SK-N-SH (cell line): ENCODE measurements around the gene SIGLEC15. TPM values are rescaled to one million over a fixed set of nuclear protein-coding genes. Genes with fewer than 3 reads are reported as not detected.

ENCODE experiments used
- CTCF ChIA-PET: fragments of 300-600, 350-600 bp; formaldehyde crosslinking; extraction: SDS; loops from one replicate; lab custom pipeline; 2021; lab: Yijun Ruan, JAX
- POLR2A ChIA-PET: fragments of 350-600 bp; sonication (Branson Sonifier 250); formaldehyde crosslinking; extraction: SDS; loops from one replicate; lab custom pipeline; 2020; ENCODE audit warnings: antibody characterized with exemption, inconsistent platforms; lab: Yijun Ruan, JAX
- DNase-seq: peaks from one replicate; pipeline ENCODE4 v3.0.0; 2012
- H2AFZ ChIP-seq: fragments of 200-600 bp; sonication (generic); 2 replicates; pipeline ENCODE4 v1.8.1; 2016; ENCODE audit warnings: antibody characterized with exemption, mild to moderate bottlenecking, low read depth
- H3F3A ChIP-seq: fragments of 200-600 bp; sonication (generic); replicated peaks from 2 replicates; pipeline ENCODE3; 2016; ENCODE audit warnings: antibody characterized with exemption, mild to moderate bottlenecking; ENCODE audit not compliant: insufficient read depth
- H3K27ac ChIP-seq, 2 experiments: fragments of 200-500 bp in 1 of 2; fragments of 200-600 bp in 1 of 2; sonication (Bioruptor generic) in 1 of 2; sonication (generic), shearing (Covaris generic) in 1 of 2; 2 replicates each; pipeline versions ENCODE4 v1.5.1 to v1.6.1; 2014 to 2016; ENCODE audit warnings: low read depth in 2 of 2, inconsistent platforms in 1 of 2, low read length in 1 of 2, mild to moderate bottlenecking in 1 of 2, mixed read lengths in 1 of 2
- H3K27me3 ChIP-seq: fragments of 200-600 bp; sonication (generic), shearing (Covaris generic); 2 replicates; pipeline ENCODE4 v1.6.1; 2016; ENCODE audit warnings: mixed run types; ENCODE audit not compliant: insufficient read depth
- H3K36me3 ChIP-seq, 2 experiments: fragments of 200-500 bp in 1 of 2; fragments of 200-600 bp in 1 of 2; sonication (Bioruptor generic) in 1 of 2; sonication (generic) in 1 of 2; replicated peaks in 1 of 2; 2 replicates each; pipeline versions ENCODE3 to v1.5.1; 2014 to 2016; ENCODE audit warnings: low read length in 1 of 2, mild to moderate bottlenecking in 1 of 2; ENCODE audit not compliant: insufficient read depth in 2 of 2, control insufficient read depth in 1 of 2
- H3K4me1 ChIP-seq, 2 experiments: fragments of 200-500 bp in 1 of 2; fragments of 200-600 bp in 1 of 2; sonication (Bioruptor generic) in 1 of 2; sonication (generic), shearing (Covaris generic) in 1 of 2; 2 replicates each; pipeline versions ENCODE4 v1.5.1 to v1.6.1; 2014 to 2016; ENCODE audit warnings: low read depth in 1 of 2, low read length in 1 of 2, mixed run types in 1 of 2; ENCODE audit not compliant: insufficient read depth in 2 of 2, control insufficient read depth in 1 of 2
- H3K4me2 ChIP-seq: fragments of 200-600 bp; sonication (generic), shearing (Covaris generic); 2 replicates; pipeline ENCODE4 v1.6.1; 2017; ENCODE audit warnings: mixed run types
- H3K4me3 ChIP-seq, 2 experiments: fragments of 200-500 bp in 1 of 2; fragments of 200-600 bp in 1 of 2; sonication (Bioruptor generic) in 1 of 2; sonication (generic), shearing (Covaris generic) in 1 of 2; 2 replicates each; pipeline versions ENCODE4 v1.5.1 to v1.8.1; 2014 to 2016; ENCODE audit warnings: low read depth in 2 of 2, inconsistent platforms in 1 of 2, low read length in 1 of 2, mild to moderate bottlenecking in 1 of 2, mixed read lengths in 1 of 2, moderate library complexity in 1 of 2
- H3K79me2 ChIP-seq: fragments of 200-600 bp; sonication (generic); 2 replicates; pipeline ENCODE4 v1.8.1; 2017; ENCODE audit warnings: mild to moderate bottlenecking; ENCODE audit not compliant: insufficient read depth
- H3K9ac ChIP-seq: fragments of 200-600 bp; sonication (generic); 2 replicates; pipeline ENCODE4 v1.6.1; 2017; ENCODE audit warnings: mixed run types
- H3K9me2 ChIP-seq: fragments of 200-600 bp; sonication (generic); 2 replicates; pipeline ENCODE4 v1.6.1; 2017; ENCODE audit warnings: mixed run types
- H3K9me3 ChIP-seq: fragments of 200-600 bp; sonication (generic); 2 replicates; pipeline ENCODE4 v1.6.1; 2017; ENCODE audit warnings: mixed run types, mild to moderate bottlenecking, moderate library complexity
- H4K20me1 ChIP-seq: fragments of 200-600 bp; sonication (generic); 2 replicates; pipeline ENCODE4 v1.6.1; 2017; ENCODE audit warnings: mild to moderate bottlenecking, mixed run types; ENCODE audit not compliant: insufficient read depth
- CTCF ChIP-seq: fragments of 200-600 bp; sonication (generic); IDR thresholded peaks from 2 replicates; pipeline ENCODE4 v1.6.1; 2017; ENCODE audit warnings: antibody characterized with exemption, mild to moderate bottlenecking, moderate library complexity
- EP300 ChIP-seq, 2 experiments: IDR thresholded peaks; 2 replicates each; pipeline versions ENCODE4 v1.4.0 to v1.6.1; 2012; ENCODE audit warnings: borderline replicate concordance in 1 of 2, low read depth in 1 of 2, low read length in 1 of 2
- EZH2phosphoT487 ChIP-seq: fragments of 200-600 bp; sonication (generic); IDR thresholded peaks from 2 replicates; pipeline ENCODE4 v1.6.1; 2017; ENCODE audit warnings: low read depth, mixed run types, mild to moderate bottlenecking, antibody characterized with exemption, moderate library complexity, borderline replicate concordance
- FOSL2 ChIP-seq: IDR thresholded peaks from 2 replicates; pipeline ENCODE4 v1.4.0; 2012; ENCODE audit warnings: low read depth, mild to moderate bottlenecking, moderate library complexity, borderline replicate concordance
- GATA2 ChIP-seq: sonication (generic); formaldehyde crosslinking; IDR thresholded peaks from 2 replicates; pipeline ENCODE4 v1.5.0; 2020; ENCODE audit warnings: mild to moderate bottlenecking, missing genetic modification reagents
- IRF3 ChIP-seq: fragments of 150-350 bp; IDR thresholded peaks from 2 replicates; pipeline ENCODE4 v1.6.1; 2016; ENCODE audit warnings: mild to moderate bottlenecking, low read depth, low read length
- NFIC ChIP-seq: IDR thresholded peaks from 2 replicates; pipeline ENCODE4 v1.4.0; 2012; ENCODE audit warnings: borderline replicate concordance
- RAD21 ChIP-seq: IDR thresholded peaks from 2 replicates; pipeline ENCODE4 v1.6.1; 2012; ENCODE audit warnings: mild to moderate bottlenecking, low read length
- RXRA ChIP-seq: IDR thresholded peaks from 2 replicates; pipeline ENCODE4 v1.4.0; 2012; ENCODE audit warnings: low read depth, mild to moderate bottlenecking, borderline replicate concordance
- USF1 ChIP-seq: IDR thresholded peaks from 2 replicates; pipeline ENCODE4 v1.4.0; 2012; ENCODE audit warnings: low read depth, borderline replicate concordance
- WGBS: methylation state at CpG from one replicate; pipeline ENCODE4 v1.1.6; 2017; ENCODE audit warnings: low lambda C conversion rate; 5-methylcytosine and 5-hydroxymethylcytosine counted together
- polyA plus RNA-seq, 3 experiments: library from polyadenylated mRNA; depleted of rRNA; stranded (reverse); fragments of >200 nt; gene quantifications; 2 replicates each; pipeline ENCODE4 v1.2.3, GENCODE V29; 2012

Gene SIGLEC15
- polyA plus RNA-seq, 1 of the 3 experiments (the other 2 are of a cell fraction), result 0.10 TPM

- no peak for TF ChIP-seq CTCF
Observed at GRCh38 chr18:45793264-45793965, 32.1 kb upstream of the SIGLEC15 start (continued).

GRCh38 chr18:45801416-45802004, 24.0 kb upstream of the SIGLEC15 start:
- no CpG with 5 or more reads among the region's 1 CpG for WGBS
- H3K79me2 ChIP-seq, result no peaks in the 10 kb centered on the region
- CTCF ChIA-PET, result interaction anchor here (0.7 to 1.3 kb wide), 2 partner anchors 79 to 1569 kb away, joined by 3 read pairs; no protein-coding TSS in a partner anchor

More at GRCh38 chr18:45801416-45802004, 24.0 kb upstream of the SIGLEC15 start:
- H3K9me3 ChIP-seq, result peaks cover 16% of the 10 kb centered on the region; the same call in 1 of the 2 replicates
- peak overlapping the region; percentile 17; the same call in 1 of the 2 replicates for H2AFZ ChIP-seq
- H3F3A ChIP-seq, result peaks cover 32% of the 10 kb centered on the region
- H3K27me3 ChIP-seq, result no peaks in the 10 kb centered on the region
- no peak for DNase-seq
- peaks cover 0 to 17% of the 10 kb centered on the region in 2 experiments for H3K36me3 ChIP-seq
- H3K4me1 ChIP-seq, result peaks cover 0 to 24% of the 10 kb centered on the region in 2 experiments; a peak in 2 of 4 replicates
- peak overlapping the region; percentile 28; the same call in 1 of the 2 replicates for H3K4me2 ChIP-seq
- H3K4me3 ChIP-seq, result no peak overlapping the region
- POLR2A ChIA-PET, result no interaction called here
- TF ChIP-seq EZH2phosphoT487 (no peak), RXRA (no peak), FOSL2 (no peak), EP300 (IDR thresholded peaks at IDR 0.05; ENCODE audit: borderline replicate concordance in 1 of 2, low read depth in 1 of 2, low read length in 1 of 2) (no peak), IRF3 (no peak), USF1 (no peak), NFIC (no peak), CTCF (no peak), RAD21 (no peak), GATA2 (CRISPR knock-in tag) (no peak)
- H3K27ac ChIP-seq, result peak overlapping the region in 1 of 2 experiments; percentile 100; a peak in 2 of 4 replicates
- peak overlapping the region; percentile 65 for H3K9ac ChIP-seq
- no peaks in the 10 kb centered on the region for H3K9me2 ChIP-seq
- H4K20me1 ChIP-seq, result no peaks in the 10 kb centered on the region
